HEK293 (cell line): Measurements from ENCODE around the gene DOK7.

ENCODE experiments used
- CTCF ChIA-PET: fragments of 350-600 bp; formaldehyde crosslinking; extraction: SDS; loops from one replicate; lab custom pipeline; 2021; ENCODE audit warnings: antibody characterized with exemption; lab: Yijun Ruan, JAX
- POLR2A ChIA-PET: fragments of 300-600 bp; formaldehyde crosslinking; extraction: SDS; loops from one replicate; lab custom pipeline; 2020; ENCODE audit warnings: antibody characterized with exemption, inconsistent platforms; lab: Yijun Ruan, JAX
- H3K27ac ChIP-seq: fragments of 200-500 bp; sonication (Bioruptor generic); 2 replicates; pipeline ENCODE4 v1.5.1; 2014; ENCODE audit warnings: low read depth, low read length, control low read depth, inconsistent platforms; ENCODE audit errors: extremely low read depth
- H3K36me3 ChIP-seq, 2 experiments: fragments of 200-500 bp in 1 of 2; sonication (Bioruptor generic) in 1 of 2; 1 replicate in 1 of 2; 2 replicates in 1 of 2; pipeline ENCODE4 v1.5.1; 2014 to 2017; ENCODE audit warnings: inconsistent platforms in 2 of 2, low read length in 2 of 2; ENCODE audit not compliant: control insufficient read depth in 2 of 2, insufficient read depth in 1 of 2
- H3K4me1 ChIP-seq: fragments of 200-500 bp; sonication (Bioruptor generic); 2 replicates; pipeline ENCODE4 v1.5.1; 2014; ENCODE audit warnings: mild to moderate bottlenecking, low read length, inconsistent platforms; ENCODE audit not compliant: control insufficient read depth, insufficient read depth
- H3K4me3 ChIP-seq: 2 replicates; pipeline ENCODE4 v1.5.1; 2011; ENCODE audit warnings: low read depth, mild to moderate bottlenecking, control low read depth, low read length, moderate library complexity
- H3K9me3 ChIP-seq: fragments of 200-500 bp; sonication (Bioruptor generic); 2 replicates; pipeline ENCODE4 v1.5.1; 2014; ENCODE audit warnings: low read depth, low read length, inconsistent platforms; ENCODE audit not compliant: control insufficient read depth, insufficient read depth
- EGR2 ChIP-seq: fragments of 450-650 bp; formaldehyde crosslinking; IDR thresholded peaks from 2 replicates; pipeline ENCODE4 v1.5.1; 2016; ENCODE audit warnings: low read depth, missing biosample characterization, missing genetic modification characterization
- GLI4 ChIP-seq: fragments of 450-650 bp; formaldehyde crosslinking; IDR thresholded peaks from 2 replicates; pipeline ENCODE4 v1.5.1; 2016; ENCODE audit warnings: missing biosample characterization, missing genetic modification characterization
- IKZF3 ChIP-seq: fragments of 450-650 bp; IDR thresholded peaks from 2 replicates; pipeline ENCODE4 v1.5.0; 2018; ENCODE audit warnings: missing biosample characterization, mild to moderate bottlenecking, missing genetic modification characterization, moderate library complexity
- OSR2 ChIP-seq: fragments of 450-650 bp; formaldehyde crosslinking; IDR thresholded peaks from 2 replicates; pipeline ENCODE4 v1.5.1; 2016; ENCODE audit warnings: missing biosample characterization, missing genetic modification characterization
- SCRT1 ChIP-seq: fragments of 450-650 bp; formaldehyde crosslinking; IDR thresholded peaks from 2 replicates; pipeline ENCODE4 v1.5.1; 2016; ENCODE audit warnings: missing biosample characterization, missing genetic modification characterization, borderline replicate concordance
- ZBTB6 ChIP-seq: fragments of 450-650 bp; formaldehyde crosslinking; IDR thresholded peaks from 2 replicates; pipeline ENCODE4 v1.5.1; 2017; ENCODE audit warnings: missing biosample characterization, missing genetic modification characterization
- ZNF174 ChIP-seq: fragments of 450-650 bp; formaldehyde crosslinking; IDR thresholded peaks from 2 replicates; pipeline ENCODE4 v1.5.0; 2017; ENCODE audit warnings: missing biosample characterization, mild to moderate bottlenecking, missing genetic modification characterization
- ZNF175 ChIP-seq: fragments of 450-650 bp; formaldehyde crosslinking; IDR thresholded peaks from 2 replicates; pipeline ENCODE4 v1.5.1; 2016; ENCODE audit warnings: missing biosample characterization, missing genetic modification characterization
- ZNF202 ChIP-seq: fragments of 450-650 bp; formaldehyde crosslinking; IDR thresholded peaks from 2 replicates; pipeline ENCODE4 v1.5.1; 2016; ENCODE audit warnings: missing biosample characterization, missing genetic modification characterization, borderline replicate concordance
- ZNF26 ChIP-seq: fragments of 450-650 bp; formaldehyde crosslinking; IDR thresholded peaks from 2 replicates; pipeline ENCODE4 v1.5.1; 2016; ENCODE audit warnings: missing biosample characterization, missing genetic modification characterization
- ZNF341 ChIP-seq: fragments of 450-650 bp; formaldehyde crosslinking; IDR thresholded peaks from 2 replicates; pipeline ENCODE4; 2016; ENCODE audit warnings: low read depth, missing biosample characterization, missing genetic modification characterization
- ZNF391 ChIP-seq: fragments of 450-650 bp; formaldehyde crosslinking; IDR thresholded peaks from 2 replicates; pipeline ENCODE4 v1.5.1; 2016; ENCODE audit warnings: low read depth, missing biosample characterization, missing genetic modification characterization, borderline replicate concordance
- ZNF514 ChIP-seq: fragments of 450-650 bp; formaldehyde crosslinking; IDR thresholded peaks from 2 replicates; pipeline ENCODE4 v1.5.1; 2016; ENCODE audit warnings: missing biosample characterization, missing genetic modification characterization
- TF ChIP-seq, protein P1 (sequence below): fragments of 450-650 bp; formaldehyde crosslinking; IDR thresholded peaks from 2 replicates; pipeline ENCODE4 v1.5.1; 2016; ENCODE audit warnings: missing biosample characterization, missing genetic modification characterization
- TF ChIP-seq, protein P2 (sequence below): fragments of 450-650 bp; formaldehyde crosslinking; IDR thresholded peaks from 2 replicates; pipeline ENCODE4 v1.5.1; 2016; ENCODE audit warnings: missing biosample characterization, missing genetic modification characterization
- TF ChIP-seq, protein P3 (sequence below): fragments of 450-650 bp; formaldehyde crosslinking; IDR thresholded peaks from 2 replicates; pipeline ENCODE4 v1.5.1; 2016; ENCODE audit warnings: missing biosample characterization, missing genetic modification characterization

DOK7 gene

GRCh38 chr4:3475713-3476260, 12.7 kb downstream of the DOK7 start:
- ChIA-PET POLR2A (no interaction called here), CTCF (no interaction called here)
- no peak for TF ChIP-seq ZNF514 (tag by site-specific recombination)
- TF ChIP-seq, protein P1, sequence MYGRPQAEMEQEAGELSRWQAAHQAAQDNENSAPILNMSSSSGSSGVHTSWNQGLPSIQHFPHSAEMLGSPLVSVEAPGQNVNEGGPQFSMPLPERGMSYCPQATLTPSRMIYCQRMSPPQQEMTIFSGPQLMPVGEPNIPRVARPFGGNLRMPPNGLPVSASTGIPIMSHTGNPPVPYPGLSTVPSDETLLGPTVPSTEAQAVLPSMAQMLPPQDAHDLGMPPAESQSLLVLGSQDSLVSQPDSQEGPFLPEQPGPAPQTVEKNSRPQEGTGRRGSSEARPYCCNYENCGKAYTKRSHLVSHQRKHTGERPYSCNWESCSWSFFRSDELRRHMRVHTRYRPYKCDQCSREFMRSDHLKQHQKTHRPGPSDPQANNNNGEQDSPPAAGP, result no peak
- no peak for TF ChIP-seq ZNF391
- TF ChIP-seq ZNF175 (tag by site-specific recombination), result no peak
- no peak for TF ChIP-seq GLI4 (tag by site-specific recombination)
- TF ChIP-seq, protein P2, sequence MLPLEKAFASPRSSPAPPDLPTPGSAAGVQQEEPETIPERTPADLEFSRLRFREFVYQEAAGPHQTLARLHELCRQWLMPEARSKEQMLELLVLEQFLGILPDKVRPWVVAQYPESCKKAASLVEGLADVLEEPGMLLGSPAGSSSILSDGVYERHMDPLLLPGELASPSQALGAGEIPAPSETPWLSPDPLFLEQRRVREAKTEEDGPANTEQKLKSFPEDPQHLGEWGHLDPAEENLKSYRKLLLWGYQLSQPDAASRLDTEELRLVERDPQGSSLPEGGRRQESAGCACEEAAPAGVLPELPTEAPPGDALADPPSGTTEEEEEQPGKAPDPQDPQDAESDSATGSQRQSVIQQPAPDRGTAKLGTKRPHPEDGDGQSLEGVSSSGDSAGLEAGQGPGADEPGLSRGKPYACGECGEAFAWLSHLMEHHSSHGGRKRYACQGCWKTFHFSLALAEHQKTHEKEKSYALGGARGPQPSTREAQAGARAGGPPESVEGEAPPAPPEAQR, result no peak
- no peak for TF ChIP-seq EGR2 (tag by site-specific recombination)
- TF ChIP-seq ZNF174, result no peak
- TF ChIP-seq SCRT1 (tag by site-specific recombination), result no peak
- TF ChIP-seq, all 188 proteins: peak for 0

GRCh38 chr4:3476341-3476747, 13.2 kb downstream of the DOK7 start:
- Histone ChIP-seq H3K4me3 (no peak overlapping the region), H3K36me3 (no peaks in the 10 kb centered on the region), H3K9me3 (no peaks in the 10 kb centered on the region), H3K27ac (no peak overlapping the region), H3K4me1 (no peaks in the 10 kb centered on the region)
- ChIA-PET POLR2A (no interaction called here), CTCF (interaction anchor here (0.7 kb wide), 1 partner anchor 9 kb away, joined by 3 read pairs; no protein-coding TSS in a partner anchor)
- TF ChIP-seq IKZF3 (tag by site-specific recombination), result no peak
- TF ChIP-seq, protein P3, sequence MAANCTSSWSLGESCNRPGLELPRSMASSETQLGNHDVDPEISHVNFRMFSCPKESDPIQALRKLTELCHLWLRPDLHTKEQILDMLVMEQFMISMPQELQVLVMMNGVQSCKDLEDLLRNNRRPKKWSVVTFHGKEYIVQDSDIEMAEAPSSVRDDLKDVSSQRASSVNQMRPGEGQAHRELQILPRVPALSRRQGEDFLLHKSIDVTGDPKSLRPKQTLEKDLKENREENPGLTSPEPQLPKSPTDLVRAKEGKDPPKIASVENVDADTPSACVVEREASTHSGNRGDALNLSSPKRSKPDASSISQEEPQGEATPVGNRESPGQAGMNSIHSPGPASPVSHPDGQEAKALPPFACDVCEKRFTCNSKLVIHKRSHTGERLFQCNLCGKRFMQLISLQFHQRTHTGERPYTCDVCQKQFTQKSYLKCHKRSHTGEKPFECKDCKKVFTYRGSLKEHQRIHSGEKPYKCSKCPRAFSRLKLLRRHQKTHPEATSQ (tag by site-specific recombination), result no peak

More at GRCh38 chr4:3475713-3476260, 12.7 kb downstream of the DOK7 start:
- Histone ChIP-seq H3K27ac (no peak overlapping the region), H3K36me3 (no peaks in the 10 kb centered on the region), H3K9me3 (no peaks in the 10 kb centered on the region), H3K4me1 (no peaks in the 10 kb centered on the region), H3K4me3 (no peak overlapping the region)

GRCh38 chr4:3476936-3477749, 14.0 kb downstream of the DOK7 start:
- Histone ChIP-seq H3K36me3 (no peaks in the 10 kb centered on the region), H3K4me1 (no peaks in the 10 kb centered on the region), H3K27ac (no peak overlapping the region), H3K9me3 (no peaks in the 10 kb centered on the region), H3K4me3 (no peak overlapping the region)
- CTCF ChIA-PET, result interaction anchor here (0.7 kb wide), 1 partner anchor 8 kb away, joined by 3 read pairs; no protein-coding TSS in a partner anchor
- no peak for TF ChIP-seq ZNF26 (tag by site-specific recombination)
- TF ChIP-seq OSR2, result no peak
- no peak for TF ChIP-seq ZBTB6 (tag by site-specific recombination)
- no peak for TF ChIP-seq ZNF341
- TF ChIP-seq ZNF202 (tag by site-specific recombination), result no peak
- POLR2A ChIA-PET, result no interaction called here
